ENCODE results near the gene LILRA2.
"Not testable (repeated sequence)": the region's sequence is repeated elsewhere in the genome, so short reads cannot be mapped to it uniquely, and the experiment has no call there.

GRCh38 chr19:54575205-54575604, 1.6 kb downstream of the LILRA2 start:
- TF ChIP-seq CTCF, POLR2A (IDR thresholded peaks at IDR 0.05): not testable (repeated sequence)
